ENCODE data around the gene STAG1. TPM values are rescaled to one million over a fixed set of nuclear protein-coding genes. Genes with fewer than 3 reads are reported as not detected.

Gene STAG1
- total and polyA plus RNA-seq, 2 experiments from 2014 or later: 12.4 to 41.1 TPM

DNA sequence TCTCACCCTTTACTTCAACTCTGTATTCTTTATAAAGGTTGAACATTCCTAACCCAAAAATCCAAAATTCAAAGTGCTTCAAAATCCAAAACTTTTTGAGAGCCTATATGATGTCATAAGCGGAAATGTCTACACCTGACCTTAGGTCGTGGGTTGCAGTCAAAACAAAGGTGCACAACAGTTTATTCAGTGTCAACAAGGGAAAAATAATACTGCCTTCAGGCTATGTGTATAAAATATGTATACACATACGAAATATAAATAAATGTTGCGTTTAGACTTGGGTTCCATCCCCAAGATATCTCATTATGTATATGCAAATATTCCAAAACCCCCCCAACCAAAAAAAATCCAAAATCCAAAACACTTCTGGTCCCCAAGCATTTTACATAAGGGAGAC lies 90.9 kb downstream of the STAG1 start:
- WGBS (ENCODE audit: low lambda C conversion rate, missing lambda C conversion rate): 95% methylated on average over 4 of the region's 4 CpGs
- no peak for DNase-seq (ENCODE audit: low spot score)
- H3K79me2 ChIP-seq: peaks cover 97% of the 10 kb centered on the region
- H4K20me1 ChIP-seq (ENCODE audit: insufficient read depth, poor library complexity, severe bottlenecking): peaks cover 35% of the 10 kb centered on the region
- no peaks in the 10 kb centered on the region for H3K36me3 ChIP-seq (replicated peaks; ENCODE audit: insufficient read depth, low read depth)
- H3K4me3 ChIP-seq: no peak overlapping the region
- no peaks in the 10 kb centered on the region for H3K4me1 ChIP-seq (ENCODE audit: insufficient read depth)
- TF ChIP-seq CTCF (IDR thresholded peaks at IDR 0.05; ENCODE audit: poor library complexity) (no peak), EZH2phosphoT487 (IDR thresholded peaks at IDR 0.05; ENCODE audit: low read depth, severe bottlenecking, unreplicated experiment) (no peak), EZH2 (IDR thresholded peaks at IDR 0.05; ENCODE audit: borderline replicate concordance) (no peak)
- H3K4me2 ChIP-seq: no peak overlapping the region
- no peak overlapping the region for H3K27ac ChIP-seq
- H3K9me2 ChIP-seq (replicated peaks; ENCODE audit: insufficient read depth): no peaks in the 10 kb centered on the region
- H3K27me3 ChIP-seq: no peaks in the 10 kb centered on the region
- H3K9me3 ChIP-seq (ENCODE audit: low read depth): no peaks in the 10 kb centered on the region
- no peak overlapping the region for H2AFZ ChIP-seq

GRCh38 chr3:136658946-136659682 lies 93.1 kb downstream of the STAG1 start:
- H3K4me2 ChIP-seq: no peak overlapping the region
- TF ChIP-seq EZH2 (IDR thresholded peaks at IDR 0.05; ENCODE audit: borderline replicate concordance): no peak
- TF ChIP-seq CTCF (IDR thresholded peaks at IDR 0.05; ENCODE audit: poor library complexity): no peak
- no peak for TF ChIP-seq EZH2phosphoT487 (IDR thresholded peaks at IDR 0.05; ENCODE audit: low read depth, severe bottlenecking, unreplicated experiment)
- DNase-seq (ENCODE audit: low spot score): peak; percentile 36
- peaks cover 98% of the 10 kb centered on the region for H3K79me2 ChIP-seq
- no peaks in the 10 kb centered on the region for H3K9me3 ChIP-seq (ENCODE audit: low read depth)
- no peaks in the 10 kb centered on the region for H3K4me1 ChIP-seq (ENCODE audit: insufficient read depth)
- no peak overlapping the region for H3K4me3 ChIP-seq
- H3K27ac ChIP-seq: no peak overlapping the region
- 53% methylated on average over 8 of the region's 8 CpGs for WGBS (ENCODE audit: low lambda C conversion rate, missing lambda C conversion rate)
- peaks cover 30% of the 10 kb centered on the region for H4K20me1 ChIP-seq (ENCODE audit: insufficient read depth, poor library complexity, severe bottlenecking)
- H3K27me3 ChIP-seq: no peaks in the 10 kb centered on the region
- no peaks in the 10 kb centered on the region for H3K36me3 ChIP-seq (replicated peaks; ENCODE audit: insufficient read depth, low read depth)
- no peak overlapping the region for H2AFZ ChIP-seq
- H3K9me2 ChIP-seq (replicated peaks; ENCODE audit: insufficient read depth): no peaks in the 10 kb centered on the region

- TF ChIP-seq EZH2 (IDR thresholded peaks at IDR 0.05; ENCODE audit: borderline replicate concordance) (no peak), CTCF (IDR thresholded peaks at IDR 0.05; ENCODE audit: poor library complexity) (no peak), EZH2phosphoT487 (IDR thresholded peaks at IDR 0.05; ENCODE audit: low read depth, severe bottlenecking, unreplicated experiment) (no peak)
- Histone ChIP-seq H3K27ac (no peak overlapping the region), H3K79me2 (peaks cover 98% of the 10 kb centered on the region), H2AFZ (no peak overlapping the region), H4K20me1 (ENCODE audit: insufficient read depth, poor library complexity, severe bottlenecking) (peaks cover 20% of the 10 kb centered on the region), H3K27me3 (no peaks in the 10 kb centered on the region), H3K4me2 (no peak overlapping the region), H3K4me1 (ENCODE audit: insufficient read depth) (no peaks in the 10 kb centered on the region), H3K9me3 (ENCODE audit: low read depth) (no peaks in the 10 kb centered on the region), H3K4me3 (no peak overlapping the region), H3K9me2 (replicated peaks; ENCODE audit: insufficient read depth) (no peaks in the 10 kb centered on the region), H3K36me3 (replicated peaks; ENCODE audit: insufficient read depth, low read depth) (no peaks in the 10 kb centered on the region)
- WGBS (ENCODE audit: low lambda C conversion rate, missing lambda C conversion rate): 81% methylated on average over 3 of the region's 3 CpGs
- DNase-seq (ENCODE audit: low spot score): no peak
These were observed 94.7 kb downstream of the STAG1 start for GRCh38 chr3:136657526-136657925.

Data from hepatocyte (in vitro differentiated cells).